ENCODE measurements around the gene PLXDC2.
A peak's percentile ranks its signal among the peaks of the same experiment; 100 is the strongest.
"Not testable (repeated sequence)": the region's sequence is repeated elsewhere in the genome, so short reads cannot be mapped to it uniquely, and the experiment has no call there.

PLXDC2 gene

GRCh38 chr10:19979628-19980027, 163.4 kb downstream of the PLXDC2 start:
- no peak for DNase-seq (ENCODE audit: low spot score)

GRCh38 chr10:19983880-19984565, 167.8 kb downstream of the PLXDC2 start:
- no peak for DNase-seq (ENCODE audit: low spot score)

DNA sequence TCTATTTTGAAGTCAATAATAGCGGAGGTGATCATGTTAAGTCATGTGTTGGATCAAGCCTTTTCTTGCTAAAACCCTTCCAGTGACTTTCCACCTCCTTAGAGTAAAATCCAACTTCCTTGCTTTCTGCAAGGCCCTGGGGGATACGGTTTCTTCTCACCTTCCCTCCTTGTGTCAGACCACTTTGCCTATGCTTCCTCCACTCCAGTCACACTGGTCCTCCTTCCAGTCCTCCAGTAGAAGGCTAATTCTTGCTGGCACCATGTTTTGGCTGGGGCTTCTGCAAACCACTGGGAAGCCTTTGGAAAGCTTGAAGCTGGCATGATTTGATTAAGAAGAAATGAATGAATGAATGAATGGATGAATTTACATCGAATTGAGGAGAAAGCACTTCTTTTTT, 169.5 kb downstream of the PLXDC2 start:
- no peak for DNase-seq (ENCODE audit: low spot score)

DNA sequence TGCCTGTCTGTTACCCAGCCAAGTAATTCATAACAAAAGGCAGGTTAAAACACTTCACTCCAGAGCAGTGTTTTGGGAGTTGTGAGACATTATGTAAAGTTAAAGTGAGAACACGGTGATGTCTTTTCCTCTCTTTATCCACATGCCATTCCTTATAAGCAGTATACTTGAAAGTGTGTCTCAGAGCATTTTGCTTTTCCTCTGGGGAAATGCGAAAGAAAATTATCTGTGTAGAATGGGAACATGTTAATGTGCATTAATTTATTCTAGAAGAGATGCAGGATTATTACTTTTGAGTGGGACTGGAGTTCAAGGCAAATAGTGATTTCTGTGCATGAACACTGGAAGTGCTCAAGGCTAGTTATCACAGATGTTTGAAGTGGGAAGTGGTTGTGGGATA, 170.4 kb downstream of the PLXDC2 start:
- DNase-seq (ENCODE audit: low spot score) = no peak

GRCh38 chr10:19987931-19988330, 171.7 kb downstream of the PLXDC2 start:
- DNase-seq (ENCODE audit: low spot score) = no peak

DNA sequence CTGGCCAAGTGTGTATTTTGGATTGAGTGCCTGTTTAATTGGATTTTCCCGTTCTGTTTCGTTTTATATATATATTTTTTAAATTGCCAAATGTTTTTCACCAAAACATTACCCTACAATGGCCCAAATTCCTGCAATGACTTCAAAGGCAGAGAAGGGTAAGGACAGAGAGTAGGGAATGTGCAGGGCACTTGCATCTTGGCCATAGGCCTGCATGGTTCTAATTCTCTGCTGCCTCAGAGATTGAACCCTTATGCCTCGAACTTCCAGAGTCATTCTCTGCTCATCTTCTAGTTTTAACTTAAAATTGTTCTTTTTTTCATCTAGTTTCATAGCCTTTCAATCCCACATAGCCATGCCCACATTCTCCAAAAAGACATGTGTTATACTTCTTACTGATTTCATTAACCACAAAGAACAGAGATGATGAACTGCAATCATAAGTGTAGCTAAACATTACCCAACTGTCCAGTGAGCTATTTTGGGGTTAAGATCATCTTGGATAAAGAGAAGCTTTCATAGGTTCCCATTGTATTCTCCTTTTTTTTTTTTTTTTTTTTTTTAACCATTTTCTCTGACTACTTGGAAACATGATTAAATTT, 177.6 kb downstream of the PLXDC2 start:
- DNase-seq (ENCODE audit: low spot score) = no peak

GRCh38 chr10:19998482-19998881, 182.2 kb downstream of the PLXDC2 start:
- DNase-seq (ENCODE audit: low spot score) = no peak

DNA sequence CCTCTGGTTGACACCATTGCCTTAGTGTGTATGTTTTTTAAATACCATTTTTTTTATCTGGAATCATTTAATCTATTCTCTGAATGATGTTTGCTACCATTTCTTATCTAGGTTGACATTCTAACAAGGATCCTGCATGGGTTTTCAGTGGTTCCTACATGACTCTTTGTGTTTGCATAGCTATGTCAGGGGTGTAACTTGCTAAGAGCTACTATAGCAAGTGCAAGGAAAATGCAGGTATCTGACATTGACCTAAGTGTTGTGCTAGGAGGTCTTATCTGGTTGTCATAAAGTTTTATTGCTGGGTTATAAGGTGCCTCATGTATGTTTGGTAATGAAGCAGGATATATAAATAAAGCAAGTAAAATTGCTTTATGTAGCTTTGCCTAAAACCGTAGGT, 183.2 kb downstream of the PLXDC2 start:
- DNase-seq (ENCODE audit: low spot score) = no peak

DNA sequence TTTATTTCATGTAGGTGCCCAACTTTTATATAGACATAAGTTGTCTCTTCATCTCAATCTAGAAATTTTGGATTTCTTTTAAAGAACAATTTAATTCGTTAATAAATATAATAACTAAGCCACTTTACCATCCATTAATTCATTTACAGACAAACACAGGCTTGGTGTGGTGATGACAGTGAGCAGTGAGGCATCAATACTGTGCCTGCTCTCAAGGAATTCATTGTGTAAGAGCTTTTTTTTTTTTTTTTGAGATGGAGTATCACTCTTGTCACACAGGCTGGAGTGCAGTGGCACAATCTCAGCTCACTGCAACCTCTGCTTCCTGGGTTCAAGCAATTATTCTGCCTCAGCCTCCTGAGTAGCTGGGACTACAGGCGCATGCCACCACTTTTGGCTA, 185.8 kb downstream of the PLXDC2 start:
- not testable (repeated sequence) for DNase-seq (ENCODE audit: low spot score)

DNA sequence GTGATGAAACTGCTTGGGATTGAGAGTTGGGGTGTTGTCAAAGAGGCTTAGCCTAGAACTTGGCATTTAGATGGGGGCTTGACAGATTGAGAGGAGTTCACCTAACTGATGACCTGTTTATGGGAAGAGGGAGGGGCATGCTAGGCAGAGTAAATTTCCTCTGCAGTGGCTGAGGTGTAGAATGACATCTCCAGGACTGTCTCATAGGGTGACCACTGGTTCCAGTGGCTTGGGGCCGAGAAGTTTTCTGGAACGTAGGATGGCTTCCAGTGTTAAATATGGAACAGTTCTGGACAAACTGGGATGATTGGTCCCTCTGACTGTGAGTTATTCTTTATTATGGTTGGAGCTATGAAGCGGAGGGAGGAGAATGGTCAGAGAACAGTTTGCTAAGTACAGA, 186.4 kb downstream of the PLXDC2 start:
- no peak for DNase-seq (ENCODE audit: low spot score)

DNA sequence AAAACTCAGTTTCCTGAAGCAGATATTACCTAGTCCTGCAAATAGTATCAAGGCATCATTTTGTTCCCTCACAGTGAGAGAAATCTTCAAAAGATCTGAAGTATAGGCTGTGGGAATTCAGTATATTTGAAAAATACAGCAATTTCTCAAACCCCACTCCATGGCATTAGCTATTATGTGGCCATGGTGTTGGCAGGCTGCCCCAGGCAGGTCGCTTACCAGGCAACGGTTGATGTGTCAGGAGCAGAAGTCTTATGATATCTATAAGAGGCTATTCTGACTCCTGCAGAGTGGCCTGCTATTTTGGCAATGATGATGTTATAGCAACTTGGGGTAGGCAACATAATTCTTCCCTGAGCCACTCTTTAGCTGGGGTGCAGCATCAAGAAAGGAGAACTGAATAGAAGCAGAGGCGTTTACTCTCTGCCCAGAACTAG, 187.9 kb downstream of the PLXDC2 start:
- peak; percentile 53 for DNase-seq (ENCODE audit: low spot score)

DNA sequence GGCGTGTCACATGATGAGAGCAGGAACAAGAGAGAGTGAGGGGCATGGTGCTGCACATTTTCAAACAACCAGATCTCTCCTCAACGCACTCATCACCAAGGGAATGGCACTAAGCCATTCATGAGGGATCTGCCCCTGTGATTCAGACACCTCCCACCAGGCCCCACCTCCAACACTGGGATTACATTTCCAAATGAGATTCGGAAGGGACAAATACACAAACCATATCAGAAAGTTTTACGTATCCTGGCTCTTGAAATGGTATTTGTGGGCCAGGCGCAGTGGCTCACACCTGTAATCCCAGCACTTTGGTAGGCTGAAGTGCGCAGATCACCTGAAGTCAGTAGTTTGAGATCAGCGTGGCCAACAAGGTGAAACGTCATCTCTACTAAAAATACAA, 189.4 kb downstream of the PLXDC2 start:
- DNase-seq (ENCODE audit: low spot score) = no peak

- DNase-seq (ENCODE audit: low spot score) = peak; percentile 33
Observed at GRCh38 chr10:20006169-20006870, 190.1 kb downstream of the PLXDC2 start.

DNA sequence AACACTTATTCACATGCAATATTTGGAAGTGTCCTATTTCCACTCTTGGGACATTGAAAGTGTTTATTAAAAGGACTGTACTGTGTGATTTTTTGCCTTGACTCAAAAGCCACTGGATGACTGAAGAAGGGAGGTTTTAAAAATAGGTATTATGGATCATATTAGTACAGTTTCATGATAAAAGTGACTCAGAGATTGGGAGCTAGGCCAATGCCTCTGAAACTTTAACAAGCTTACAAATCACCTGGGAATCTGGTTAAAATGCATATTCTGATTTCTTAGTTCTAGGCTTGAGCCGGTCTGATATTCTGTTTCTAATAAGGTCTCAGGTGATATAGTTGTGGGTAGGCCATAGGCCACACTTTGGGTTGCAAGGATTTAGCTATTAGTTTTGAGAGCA, 191.2 kb downstream of the PLXDC2 start:
- no peak for DNase-seq (ENCODE audit: low spot score)

DNA sequence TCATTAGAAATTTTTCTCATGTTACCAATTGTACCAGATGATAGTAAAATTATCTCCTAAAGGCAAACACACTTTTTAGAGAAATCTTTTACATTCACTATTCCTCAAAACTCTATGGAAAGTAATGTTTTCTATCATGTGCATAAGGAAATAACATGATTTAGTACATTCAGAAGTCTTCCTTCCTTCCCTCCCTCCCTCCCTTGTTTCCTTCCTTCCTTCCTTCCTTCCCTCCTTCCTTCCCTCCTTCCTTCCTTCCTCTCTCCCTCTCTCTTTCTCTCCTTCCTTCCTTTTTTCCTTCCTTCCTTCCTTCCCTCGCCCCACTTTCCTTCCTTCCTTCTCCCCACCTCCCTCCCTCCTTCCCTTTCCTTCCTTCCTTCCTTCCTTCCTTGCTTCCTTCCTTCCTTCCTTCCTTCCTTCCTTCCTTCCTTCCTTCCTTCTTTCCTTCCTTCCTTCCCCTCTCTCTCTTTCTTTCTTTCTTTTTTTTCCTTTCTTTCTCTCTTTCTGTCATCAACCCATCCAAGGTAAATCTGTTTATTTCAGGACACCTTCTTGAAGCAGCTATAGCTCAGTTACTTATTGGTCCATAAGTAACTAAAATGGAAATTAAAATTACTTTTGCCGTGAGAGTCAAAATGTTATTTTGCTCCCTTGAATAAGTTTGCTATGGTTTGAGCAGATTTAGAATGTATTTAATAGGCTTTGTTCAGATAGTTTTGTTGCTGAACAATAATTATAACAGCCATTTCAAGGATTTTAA, 197.9 kb downstream of the PLXDC2 start:
- DNase-seq (ENCODE audit: low spot score) = no peak

GRCh38 chr10:20017961-20018360, 201.7 kb downstream of the PLXDC2 start:
- DNase-seq (ENCODE audit: low spot score) = no peak

DNA sequence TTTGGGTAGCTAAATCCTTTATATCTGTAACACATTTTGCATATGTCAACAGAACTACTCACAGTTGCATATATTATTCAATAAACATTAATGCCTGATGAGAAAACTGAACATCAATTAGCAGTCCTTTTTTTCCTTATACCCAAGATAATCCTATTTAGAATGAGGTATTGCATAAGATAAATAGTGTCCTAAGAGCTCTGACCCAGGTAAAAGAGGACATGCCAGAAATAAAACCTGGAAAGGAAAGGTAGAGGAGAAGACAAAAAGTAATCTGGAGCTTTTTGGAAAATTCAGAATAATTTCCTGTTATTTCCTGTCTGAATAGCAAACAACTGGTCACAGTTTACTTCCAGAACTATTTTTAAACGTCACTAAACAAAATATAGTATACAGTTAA, 204.4 kb downstream of the PLXDC2 start:
- no peak for DNase-seq (ENCODE audit: low spot score)

GRCh38 chr10:20029523-20029922, 213.3 kb downstream of the PLXDC2 start:
- no peak for DNase-seq (ENCODE audit: low spot score)

DNA sequence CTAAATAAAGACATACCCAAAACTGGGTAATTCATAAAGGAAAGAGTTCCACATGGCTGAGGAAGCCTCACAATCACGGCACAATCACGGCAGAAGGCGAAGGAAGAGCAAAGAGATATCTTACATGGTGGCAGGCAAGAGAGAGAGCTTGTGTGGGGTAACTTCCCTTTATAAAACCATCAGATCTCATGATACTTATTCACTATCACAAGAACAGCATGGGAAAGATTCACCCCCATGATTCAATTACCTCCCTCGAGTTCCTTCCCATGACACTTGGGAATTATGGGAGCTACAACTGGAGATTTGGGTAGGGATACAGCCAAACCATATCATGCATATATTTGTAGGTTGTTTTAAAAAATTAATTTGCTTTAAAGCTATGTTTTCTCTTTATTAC, 217.2 kb downstream of the PLXDC2 start:
- no peak for DNase-seq (ENCODE audit: low spot score)

- no peak for DNase-seq (ENCODE audit: low spot score)
Observed at GRCh38 chr10:20034732-20035131, 218.5 kb downstream of the PLXDC2 start.

DNA sequence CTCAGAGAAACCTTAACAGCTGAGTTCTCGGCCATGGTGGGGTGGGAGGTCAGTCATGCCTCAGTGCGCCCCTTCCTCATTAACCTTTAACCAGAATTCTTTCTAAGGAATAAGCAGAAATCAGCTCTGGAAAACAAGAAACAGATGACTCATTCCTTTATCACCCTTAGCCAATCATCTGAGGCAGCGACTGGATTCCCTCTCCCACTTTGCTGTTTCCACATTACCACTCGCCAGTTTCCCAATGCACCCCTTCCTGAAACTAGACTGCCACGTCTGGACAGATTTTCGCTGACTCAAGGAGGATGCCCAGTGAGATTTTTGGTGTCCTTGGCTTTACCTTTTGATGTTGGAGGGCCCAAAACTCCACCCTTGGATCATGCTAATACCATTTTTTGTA, 223.8 kb downstream of the PLXDC2 start:
- DNase-seq (ENCODE audit: low spot score) = no peak

DNA sequence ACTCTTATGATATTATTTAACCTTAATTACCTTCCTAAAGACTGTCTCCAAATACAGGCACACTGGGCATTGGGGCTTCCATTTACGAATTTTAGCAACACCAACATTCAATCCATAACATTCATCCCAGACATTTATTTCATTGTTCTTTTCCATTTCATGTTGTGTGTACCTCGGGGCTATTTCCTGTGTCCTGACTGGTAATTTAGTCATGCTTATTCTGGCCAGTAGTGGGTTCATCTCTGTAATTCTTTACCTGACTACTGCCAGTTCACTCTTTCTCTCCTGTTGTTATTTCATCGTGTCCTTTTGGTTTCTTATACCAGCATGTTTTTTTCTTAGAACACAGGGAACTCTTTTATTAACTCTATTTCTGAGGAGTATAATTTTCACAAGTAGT, 225.7 kb downstream of the PLXDC2 start:
- DNase-seq (ENCODE audit: low spot score) = no peak

DNA sequence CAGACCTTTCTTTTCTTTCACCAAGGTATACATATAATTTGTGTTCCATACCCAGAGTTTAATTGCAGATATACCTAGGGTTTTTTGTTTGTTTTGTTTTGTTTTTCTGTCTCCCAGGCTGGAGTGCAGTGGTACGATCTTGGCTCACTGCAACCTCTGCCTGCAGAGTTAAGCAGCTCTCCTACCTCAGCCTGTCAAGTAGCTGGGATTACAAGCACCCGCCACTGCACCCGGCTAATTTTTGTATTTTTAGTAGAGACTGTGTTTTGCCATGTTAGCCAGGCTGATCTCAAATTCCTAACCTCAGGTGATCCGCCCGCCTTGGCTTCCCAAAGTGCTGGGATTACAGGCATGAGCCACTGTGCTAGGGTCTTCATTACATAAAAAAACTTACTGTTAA, 228.9 kb downstream of the PLXDC2 start:
- DNase-seq (ENCODE audit: low spot score) = not testable (repeated sequence)

Measured in Ammon's horn (tissue), 1 donor.